ENCODE data around the gene STARD3NL.
"Not testable (repeated sequence)": the region's sequence is repeated elsewhere in the genome, so short reads cannot be mapped to it uniquely, and the experiment has no call there.

STARD3NL gene

DNA sequence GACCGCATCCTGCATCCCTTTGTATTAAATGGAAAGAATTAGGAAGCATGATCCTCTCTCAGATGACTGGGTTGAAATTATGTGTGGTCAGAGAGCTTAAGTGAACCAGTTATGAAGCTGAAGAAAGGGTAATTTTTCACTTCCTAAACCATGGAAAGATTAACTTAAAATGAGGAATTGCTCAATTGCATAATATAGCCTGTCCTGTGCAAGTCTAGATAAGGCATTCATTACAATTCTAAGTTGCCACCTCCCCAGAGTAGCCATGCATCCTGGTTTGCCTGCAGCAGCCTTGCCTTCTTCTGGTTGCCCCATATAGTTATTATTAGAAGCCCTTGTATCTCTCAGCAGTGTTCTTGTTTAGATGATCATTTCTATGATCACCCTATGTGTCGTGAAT is 45.3 kb downstream of the STARD3NL start:
- DNase-seq, result no peak

DNA sequence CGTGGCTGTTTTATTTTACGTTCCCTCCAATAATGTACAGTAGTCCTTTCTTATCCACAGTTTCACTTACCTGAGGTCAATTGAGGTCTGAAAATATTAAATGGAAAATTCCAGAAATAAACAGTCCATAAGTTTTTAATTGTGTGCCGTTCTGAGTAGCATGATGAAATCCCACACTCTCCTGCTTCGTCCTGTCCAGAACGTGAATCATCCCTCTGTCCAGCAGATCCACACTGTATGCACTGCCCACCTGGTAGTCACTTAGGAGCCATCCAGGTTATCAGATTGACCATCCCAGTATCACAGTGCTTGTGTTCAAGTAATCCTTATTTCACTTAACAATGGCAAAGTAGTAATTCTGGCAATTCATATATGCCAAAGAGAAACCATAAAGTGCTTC is 46.3 kb downstream of the STARD3NL start:
- no peak for DNase-seq

DNA sequence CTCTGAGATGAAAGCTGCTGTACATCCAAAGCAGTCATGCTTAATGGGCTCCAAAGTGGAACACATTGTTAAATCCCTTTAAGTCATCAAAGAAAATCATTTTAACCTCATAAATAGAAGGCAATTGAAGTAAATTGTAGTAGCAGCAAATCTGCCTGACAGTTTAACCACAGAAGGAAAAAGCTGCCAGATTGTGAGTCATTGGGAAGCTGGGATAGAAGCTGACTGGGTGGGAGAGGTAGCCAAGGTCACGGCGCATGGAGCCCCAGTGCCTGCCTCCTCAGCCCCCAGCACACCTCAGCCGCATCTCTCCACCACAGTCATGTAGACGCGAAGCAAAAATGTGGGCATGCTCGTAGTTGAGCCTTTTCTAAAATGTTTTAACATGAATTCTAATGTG is 51.3 kb downstream of the STARD3NL start:
- no peak for DNase-seq

DNA sequence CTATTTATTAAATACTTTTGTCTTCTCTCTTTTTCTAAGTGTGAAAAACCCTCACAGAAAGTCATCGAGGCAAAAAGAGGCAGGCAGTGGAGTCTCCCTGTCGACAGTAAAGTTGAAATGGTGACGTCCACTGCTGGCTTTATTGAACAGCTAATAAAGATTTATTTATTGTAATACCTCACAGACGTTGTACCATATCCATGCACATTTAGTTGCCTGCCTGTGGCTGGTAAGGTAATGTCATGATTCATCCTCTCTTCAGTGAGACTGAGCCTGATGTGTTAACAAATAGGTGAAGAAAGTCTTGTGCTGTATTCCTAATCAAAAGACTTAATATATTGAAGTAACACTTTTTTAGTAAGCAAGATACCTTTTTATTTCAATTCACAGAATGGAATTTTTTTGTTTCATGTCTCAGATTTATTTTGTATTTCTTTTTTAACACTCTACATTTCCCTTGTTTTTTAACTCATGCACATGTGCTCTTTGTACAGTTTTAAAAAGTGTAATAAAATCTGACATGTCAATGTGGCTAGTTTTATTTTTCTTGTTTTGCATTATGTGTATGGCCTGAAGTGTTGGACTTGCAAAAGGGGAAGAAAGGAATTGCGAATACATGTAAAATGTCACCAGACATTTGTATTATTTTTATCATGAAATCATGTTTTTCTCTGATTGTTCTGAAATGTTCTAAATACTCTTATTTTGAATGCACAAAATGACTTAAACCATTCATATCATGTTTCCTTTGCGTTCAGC is 52.0 kb downstream of the STARD3NL start:
- no peak for DNase-seq

DNA sequence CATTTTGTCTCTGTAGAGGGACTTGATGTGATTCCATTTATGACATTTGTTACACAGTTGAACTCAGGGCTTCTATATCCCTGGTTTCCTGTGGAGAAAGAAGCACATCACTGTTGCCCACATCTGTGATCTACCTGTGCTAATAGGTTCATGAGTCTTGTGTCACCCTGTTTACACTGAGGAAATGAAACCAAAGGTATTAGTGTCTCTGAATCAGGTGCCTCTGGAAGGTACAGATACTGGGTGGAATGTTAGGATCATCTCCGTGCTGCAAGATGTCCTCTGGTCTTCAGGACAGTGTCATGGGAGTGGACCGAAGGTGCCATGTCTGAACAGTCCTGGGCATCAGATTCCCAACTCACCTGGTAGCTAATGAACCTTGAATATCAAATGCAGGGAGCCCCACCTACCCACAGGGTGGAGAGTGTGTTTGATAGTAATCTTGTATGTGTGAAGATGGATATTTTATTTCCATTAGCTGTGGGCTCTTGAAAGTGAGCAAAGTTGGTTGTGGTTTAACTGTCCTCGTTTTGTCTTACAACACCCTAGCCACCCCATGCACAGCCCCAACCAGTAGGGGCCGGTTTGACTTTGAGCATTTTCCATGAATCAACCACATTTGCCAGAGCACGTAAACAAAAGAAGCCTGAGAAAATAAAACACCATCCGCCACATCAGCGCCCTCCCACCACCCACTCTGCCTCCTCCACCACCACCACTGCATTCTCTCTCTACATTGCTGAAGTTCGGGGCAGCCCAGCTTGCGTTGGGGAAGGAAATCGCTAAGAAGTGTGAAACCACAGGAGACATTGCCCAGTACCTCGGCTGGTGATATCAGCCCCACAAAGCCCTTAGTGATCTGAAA is 54.7 kb downstream of the STARD3NL start:
- no peak for DNase-seq

DNA sequence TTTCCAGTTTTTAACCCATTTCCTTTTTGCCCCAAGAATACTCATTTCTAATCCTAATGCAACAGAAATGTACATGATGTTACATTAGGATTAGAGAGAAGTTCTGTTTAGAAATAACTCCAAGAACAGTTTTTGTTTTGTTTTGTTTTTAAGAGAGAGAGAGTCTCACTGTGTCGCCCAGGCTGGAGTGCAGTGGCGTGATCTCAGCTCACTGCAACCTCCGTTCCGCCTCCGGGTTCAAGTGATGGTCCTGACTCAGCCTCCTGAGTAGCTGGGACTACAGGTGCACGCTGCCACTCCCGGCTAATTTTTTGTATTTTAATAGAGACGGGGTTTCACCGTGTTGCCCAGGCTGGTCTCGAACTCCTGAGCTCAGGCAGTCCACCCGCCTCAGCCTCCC is 56.7 kb downstream of the STARD3NL start:
- DNase-seq, result not testable (repeated sequence)

DNA sequence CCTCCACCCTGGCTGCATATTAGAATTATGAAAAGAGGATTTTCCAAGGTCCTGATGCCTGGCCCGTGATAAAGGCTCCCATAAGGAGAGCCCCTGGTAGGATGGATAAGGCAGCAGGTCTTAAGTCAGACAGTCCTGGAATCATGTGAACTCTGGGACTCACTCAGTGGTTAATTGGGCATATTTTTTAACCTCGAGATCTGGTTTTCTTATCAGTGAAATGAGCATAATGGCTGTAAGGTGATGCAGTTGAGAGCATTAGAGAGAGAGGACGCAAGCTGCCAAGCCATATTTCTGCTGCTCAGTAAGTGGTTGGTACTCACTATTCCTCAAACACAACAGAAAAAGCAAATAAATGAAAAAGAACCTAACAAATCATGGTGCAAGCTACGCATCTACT is 57.6 kb downstream of the STARD3NL start:
- no peak for DNase-seq

DNA sequence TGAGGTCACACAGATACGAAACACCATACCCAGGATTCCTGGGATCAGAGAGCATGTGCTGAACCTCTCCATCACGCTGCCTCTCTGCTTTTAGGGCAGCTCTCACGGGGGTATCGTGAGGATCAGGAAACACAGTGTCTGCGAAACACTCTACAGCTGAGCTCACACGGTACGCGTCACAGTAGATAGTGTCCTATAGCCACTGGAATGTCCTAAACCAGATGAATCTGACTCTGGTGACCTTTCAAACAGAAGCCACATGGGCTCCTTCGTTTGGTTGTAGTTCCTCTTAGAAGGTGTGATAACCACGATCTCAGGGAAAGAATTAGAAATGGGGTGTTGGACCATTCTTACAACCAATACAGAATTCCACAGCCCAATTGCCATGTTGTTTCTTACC is 61.1 kb downstream of the STARD3NL start:
- DNase-seq, result not testable (repeated sequence)

DNA sequence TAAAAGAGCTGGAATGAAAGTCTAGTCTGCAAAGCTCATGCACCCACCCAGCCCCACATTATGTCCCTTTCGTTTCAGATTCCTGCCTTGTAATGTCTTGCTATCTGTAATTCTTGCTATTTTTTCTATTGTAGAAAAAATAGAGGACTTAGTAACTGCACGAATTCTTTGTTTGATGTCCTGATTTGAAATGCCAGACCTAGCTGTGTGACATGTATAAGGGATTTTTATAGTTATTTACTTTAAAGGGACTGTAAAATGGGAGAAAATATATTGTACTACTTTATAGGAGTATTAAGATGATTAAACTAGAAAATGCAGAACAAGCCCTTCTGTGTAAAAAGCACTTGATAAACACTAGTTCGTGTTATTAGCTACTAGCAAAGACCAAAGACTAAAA is 63.0 kb downstream of the STARD3NL start:
- DNase-seq, result no peak

DNA sequence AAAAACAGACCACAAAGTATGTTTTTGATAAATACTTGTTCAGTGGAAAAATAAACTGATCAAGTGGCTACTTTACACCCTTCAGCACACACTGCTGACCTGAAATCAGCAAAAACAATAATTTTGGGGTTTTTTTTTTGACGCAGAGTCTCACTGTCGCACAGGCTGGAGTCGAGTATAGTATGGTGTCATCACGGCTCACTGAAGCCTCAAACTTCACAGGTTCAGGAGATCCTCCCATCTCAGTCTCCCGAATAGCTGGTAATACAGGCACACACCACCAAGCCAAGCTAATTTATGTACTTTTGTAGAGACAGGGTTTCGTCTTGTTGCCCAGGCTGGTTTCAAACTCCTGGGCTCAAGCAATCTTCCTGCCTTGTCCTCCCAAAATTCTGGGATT is 64.8 kb downstream of the STARD3NL start:
- DNase-seq, result no peak

DNA sequence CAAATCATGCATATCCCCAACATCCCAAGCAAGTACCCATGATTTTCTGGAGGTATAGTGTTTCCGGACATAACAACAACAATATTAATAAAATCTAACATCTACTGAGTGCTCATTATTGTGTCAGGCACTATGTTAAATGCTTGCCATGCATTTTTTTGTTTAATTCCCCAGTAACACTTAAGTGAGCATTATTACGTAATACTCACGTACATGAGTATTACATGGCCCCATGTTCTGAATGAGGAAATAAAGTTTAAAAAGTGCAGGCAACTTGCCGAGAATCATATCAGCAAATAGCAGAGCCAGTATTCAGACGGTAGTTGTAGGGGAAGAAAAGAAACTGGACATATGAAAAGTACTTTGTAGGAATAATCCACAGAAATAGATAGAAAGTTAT is 65.3 kb downstream of the STARD3NL start:
- DNase-seq, result not testable (repeated sequence)

DNA sequence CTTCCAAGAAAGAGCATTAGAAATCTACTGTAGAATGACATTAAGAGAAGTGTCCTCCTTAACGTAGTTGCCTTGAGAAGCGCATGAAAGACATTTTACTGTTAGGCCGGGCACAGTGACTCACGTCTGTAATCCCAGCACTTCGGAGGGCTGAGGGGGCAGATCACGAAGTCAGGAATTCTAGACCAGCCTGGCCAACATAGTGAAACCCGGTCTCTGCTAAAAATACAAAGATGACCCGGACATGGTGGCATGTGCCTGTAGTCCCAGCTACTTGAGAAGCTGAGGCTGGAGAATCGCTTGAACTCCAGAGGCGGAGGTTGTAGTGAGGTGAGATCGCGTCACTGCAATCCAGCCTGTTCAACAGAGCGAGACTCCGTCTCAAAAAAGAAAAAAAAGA is 66.5 kb downstream of the STARD3NL start:
- DNase-seq, result no peak

DNA sequence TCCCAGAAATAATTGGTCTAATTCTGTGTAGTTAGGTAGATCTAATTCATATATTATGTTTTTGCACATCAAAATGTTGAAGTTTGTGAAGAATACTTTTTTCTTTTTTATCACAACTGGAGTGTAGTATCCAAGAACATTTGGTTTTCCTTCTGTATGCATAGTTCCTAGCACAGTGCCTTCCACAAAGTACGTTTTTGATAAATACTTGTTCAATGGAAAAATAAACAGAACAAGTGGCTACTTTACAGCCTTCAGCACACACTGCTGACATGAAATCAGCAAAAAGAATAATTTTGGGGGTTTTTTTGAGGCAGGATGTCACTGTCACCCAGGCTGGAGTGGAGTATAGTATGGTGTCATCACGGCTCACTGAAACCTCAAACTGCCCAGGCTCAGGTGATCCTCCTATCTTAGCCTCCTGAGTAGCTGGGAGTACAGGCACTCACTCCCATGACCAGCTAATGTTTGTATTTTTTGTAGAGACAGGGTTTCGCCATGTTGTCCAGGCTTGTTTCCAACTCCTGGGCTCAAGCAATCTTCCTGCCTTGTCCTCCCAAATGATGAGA is 67.4 kb downstream of the STARD3NL start:
- no peak for DNase-seq

DNA sequence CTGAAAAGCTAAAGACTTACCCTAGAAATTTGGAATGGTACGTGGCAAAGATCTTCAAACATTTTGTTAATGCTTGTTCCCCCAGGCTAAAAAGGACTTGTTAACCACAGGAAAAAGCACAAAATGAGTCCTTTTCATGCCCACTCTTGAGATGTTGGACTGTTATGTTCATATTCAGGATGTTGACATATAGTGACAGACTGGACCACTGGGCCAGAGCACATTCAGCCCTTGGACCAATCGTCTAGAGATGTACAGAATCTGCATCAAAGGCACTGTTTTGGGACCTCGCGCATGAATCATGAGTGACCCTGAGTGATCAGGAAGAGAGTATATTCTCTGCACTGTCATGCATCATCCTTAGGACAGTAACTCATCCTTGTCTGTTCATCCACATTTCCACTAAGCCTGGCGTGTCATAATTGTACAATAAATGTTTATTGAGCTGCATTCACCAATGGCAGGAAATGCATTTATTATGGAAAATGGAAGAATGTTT is 70.1 kb downstream of the STARD3NL start:
- DNase-seq, result no peak

DNA sequence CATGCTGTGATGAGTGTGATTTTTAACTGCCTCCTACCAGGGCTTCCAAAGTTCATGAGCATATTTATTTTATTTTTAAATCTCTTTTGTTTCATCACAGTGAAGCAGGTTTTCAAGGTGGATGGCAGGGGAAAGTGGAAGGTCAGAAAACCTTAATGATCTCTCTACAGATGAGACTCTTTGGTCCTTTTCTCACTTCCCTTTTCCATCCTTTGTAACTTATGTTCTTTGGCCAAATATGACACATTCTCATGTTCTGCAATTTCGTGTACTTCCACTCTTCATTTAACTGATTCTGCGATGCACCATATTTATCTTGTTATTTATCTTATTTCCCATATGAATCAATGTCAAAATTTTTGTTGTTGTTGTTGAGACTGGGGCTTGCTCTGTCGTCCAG is 71.8 kb downstream of the STARD3NL start:
- not testable (repeated sequence) for DNase-seq

DNA sequence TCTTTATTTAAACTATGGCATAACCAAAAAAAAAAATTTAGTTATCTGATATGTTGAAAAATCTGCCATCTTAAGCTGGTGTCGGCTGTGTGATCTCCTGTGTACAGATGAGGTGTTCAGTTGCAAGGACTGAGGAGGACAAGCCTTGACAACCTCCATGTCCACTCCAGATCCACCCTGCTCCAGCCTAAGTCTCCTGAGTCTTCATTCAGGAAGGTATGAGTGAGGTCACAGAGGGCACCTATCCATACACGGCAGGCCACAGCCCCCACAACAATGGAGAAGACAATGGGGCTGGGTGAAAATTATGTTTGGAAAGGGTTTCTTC is 79.3 kb downstream of the STARD3NL start:
- DNase-seq, result no peak

DNA sequence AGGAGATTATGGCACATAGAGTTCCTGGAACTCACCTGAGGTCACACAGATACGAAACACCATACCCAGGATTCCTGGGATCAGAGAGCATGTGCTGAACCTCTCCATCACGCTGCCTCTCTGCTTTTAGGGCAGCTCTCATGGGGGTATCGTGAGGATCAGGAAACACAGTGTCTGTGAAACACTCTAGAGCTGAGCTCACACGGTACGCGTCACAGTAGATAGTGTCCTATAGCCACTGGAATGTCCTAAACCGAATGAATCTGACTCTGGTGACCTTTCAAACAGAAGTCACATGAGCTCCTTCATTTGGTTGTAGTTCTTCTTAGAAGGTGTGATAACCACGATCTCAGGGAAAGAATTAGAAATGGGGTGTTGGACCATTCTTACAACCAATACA is 81.1 kb downstream of the STARD3NL start:
- not testable (repeated sequence) for DNase-seq

DNA sequence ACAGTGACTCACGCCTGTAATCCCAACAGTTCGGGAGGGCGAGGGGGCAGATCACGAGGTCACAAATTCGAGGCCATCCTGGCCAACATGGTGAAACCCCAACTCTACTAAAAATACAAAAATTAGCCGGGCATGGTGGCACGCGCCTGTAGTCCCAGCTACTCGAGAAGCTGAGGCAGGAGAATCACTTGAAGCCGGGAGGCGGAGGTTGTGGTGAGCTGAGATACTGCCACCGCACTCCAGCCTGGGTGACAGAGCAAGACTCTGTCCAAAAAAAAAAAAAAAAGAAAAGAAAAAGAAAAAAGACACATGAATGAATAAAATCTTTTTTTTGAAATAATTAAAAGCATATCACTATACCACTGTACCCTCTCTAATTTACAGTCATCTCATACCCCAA is 83.6 kb downstream of the STARD3NL start:
- DNase-seq, result not testable (repeated sequence)

DNA sequence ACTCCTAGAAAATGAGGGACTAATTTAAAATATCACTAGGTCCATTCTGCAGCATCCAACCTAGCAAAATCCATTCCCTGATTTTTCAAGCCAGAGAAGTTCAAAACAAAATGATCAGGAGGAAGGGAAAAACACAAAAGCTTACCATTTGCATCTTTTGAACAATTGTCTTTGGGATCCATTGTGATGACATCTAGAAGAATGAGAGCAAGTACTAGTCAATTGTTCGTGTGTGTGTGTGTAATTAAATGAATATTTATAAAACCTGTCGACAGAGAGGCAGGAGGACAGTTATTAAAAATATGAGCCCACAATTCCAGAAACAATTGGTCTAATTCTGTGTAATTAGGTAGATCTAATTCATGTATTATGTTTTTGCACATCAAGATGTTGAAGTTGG is 84.0 kb downstream of the STARD3NL start:
- not testable (repeated sequence) for DNase-seq

DNA sequence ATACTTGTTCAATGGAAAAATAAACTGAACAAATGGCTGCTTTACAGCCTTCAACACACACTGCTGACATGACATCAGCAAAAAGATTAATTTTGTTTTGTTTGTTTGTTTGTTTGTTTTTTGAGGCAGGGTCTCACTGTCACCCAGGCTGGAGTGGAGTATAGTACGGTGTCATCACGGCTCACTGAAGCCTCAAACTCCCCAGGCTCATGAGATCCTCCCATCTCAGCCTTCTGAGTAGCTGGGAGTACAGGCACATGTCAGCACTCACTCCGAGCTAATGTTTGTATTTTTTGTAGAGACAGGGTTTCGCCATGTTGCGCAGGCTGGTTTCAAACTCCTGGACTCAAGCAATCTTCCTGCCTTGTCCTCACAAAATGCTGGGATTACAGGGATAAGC is 84.5 kb downstream of the STARD3NL start:
- no peak for DNase-seq

DNA sequence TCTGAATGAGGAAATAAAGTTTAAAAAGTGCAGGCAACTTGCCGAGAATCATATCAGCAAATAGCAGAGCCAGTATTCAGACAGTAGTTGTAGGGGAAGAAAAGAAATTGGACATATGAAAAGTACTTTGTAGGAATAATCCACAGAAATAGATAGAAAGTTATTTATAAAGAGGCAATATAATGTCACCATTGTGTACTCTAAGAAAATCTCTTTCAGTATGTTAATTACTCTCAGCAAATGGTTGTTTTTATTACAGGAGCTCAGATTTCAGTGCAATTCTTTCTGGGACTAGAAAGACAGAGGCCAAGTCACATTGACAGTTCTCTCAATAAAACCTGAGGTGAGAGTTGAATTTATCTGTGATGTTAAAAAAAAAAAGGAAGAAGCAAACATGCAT is 85.2 kb downstream of the STARD3NL start:
- DNase-seq, result not testable (repeated sequence)

DNA sequence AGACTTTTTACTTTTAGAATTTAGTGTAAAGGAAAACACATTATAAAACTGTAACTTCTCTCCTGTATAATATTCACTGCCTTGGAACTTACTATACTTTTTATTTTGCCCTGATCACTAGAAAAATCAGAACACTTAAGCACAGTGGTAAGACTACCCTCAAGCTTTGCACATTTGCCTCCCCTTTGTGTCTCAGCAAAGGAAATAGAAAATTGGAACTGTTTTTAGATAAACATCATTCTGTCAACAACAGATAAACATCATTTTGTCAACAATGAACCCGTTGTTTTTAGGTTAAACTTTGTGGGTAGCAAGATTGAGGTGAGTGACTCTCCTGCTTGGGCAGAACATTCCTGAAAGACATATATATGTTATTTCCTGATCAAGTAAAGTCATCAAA is 86.6 kb downstream of the STARD3NL start:
- DNase-seq, result not testable (repeated sequence)

DNA sequence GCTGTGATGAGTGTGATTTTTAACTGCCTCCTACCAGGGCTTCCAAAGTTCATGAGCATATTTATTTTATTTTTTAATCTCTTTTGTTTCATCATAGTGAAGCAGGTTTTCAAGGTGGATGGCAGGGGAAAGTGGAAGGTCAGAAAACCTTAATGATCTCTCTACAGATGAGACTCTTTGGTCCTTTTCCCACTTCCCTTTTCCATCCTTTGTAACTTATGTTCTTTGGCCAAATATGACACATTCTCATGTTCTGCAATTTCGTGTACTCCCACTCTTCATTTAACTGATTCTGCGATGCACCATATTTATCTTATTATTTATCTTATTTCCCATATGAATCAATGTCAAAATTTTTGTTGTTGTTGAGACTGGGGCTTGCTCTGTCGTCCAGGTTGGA is 87.9 kb downstream of the STARD3NL start:
- DNase-seq, result not testable (repeated sequence)
